ENCODE results near the gene SYT12.

- TF ChIP-seq EZH2 (IDR thresholded peaks at IDR 0.05; ENCODE audit: borderline replicate concordance, low read depth, low read length, severe bottlenecking): no peak
- TF ChIP-seq, protein P1, sequence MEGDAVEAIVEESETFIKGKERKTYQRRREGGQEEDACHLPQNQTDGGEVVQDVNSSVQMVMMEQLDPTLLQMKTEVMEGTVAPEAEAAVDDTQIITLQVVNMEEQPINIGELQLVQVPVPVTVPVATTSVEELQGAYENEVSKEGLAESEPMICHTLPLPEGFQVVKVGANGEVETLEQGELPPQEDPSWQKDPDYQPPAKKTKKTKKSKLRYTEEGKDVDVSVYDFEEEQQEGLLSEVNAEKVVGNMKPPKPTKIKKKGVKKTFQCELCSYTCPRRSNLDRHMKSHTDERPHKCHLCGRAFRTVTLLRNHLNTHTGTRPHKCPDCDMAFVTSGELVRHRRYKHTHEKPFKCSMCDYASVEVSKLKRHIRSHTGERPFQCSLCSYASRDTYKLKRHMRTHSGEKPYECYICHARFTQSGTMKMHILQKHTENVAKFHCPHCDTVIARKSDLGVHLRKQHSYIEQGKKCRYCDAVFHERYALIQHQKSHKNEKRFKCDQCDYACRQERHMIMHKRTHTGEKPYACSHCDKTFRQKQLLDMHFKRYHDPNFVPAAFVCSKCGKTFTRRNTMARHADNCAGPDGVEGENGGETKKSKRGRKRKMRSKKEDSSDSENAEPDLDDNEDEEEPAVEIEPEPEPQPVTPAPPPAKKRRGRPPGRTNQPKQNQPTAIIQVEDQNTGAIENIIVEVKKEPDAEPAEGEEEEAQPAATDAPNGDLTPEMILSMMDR (IDR thresholded peaks at IDR 0.05; ENCODE audit: extremely low read depth in 1 of 2, insufficient read depth in 1 of 2, low read depth in 1 of 2, low read length in 2 of 2): no peak
- no peak for TF ChIP-seq POLR2A (IDR thresholded peaks at IDR 0.05; ENCODE audit: low read depth, low read length)
Observed at GRCh38 chr11:67058506-67058905, 35.6 kb downstream of the SYT12 start.
